ENCODE measurements around the gene EML4.
"Not testable (repeated sequence)": the region's sequence is repeated elsewhere in the genome, so short reads cannot be mapped to it uniquely, and the experiment has no call there.

The EML4 gene

GRCh38 chr2:42169100-42169873, at the start of gene EML4:
Gene EML4, plus strand, starts transcription at chr2:42169353. Its CDS starts 259 bp downstream, at chr2:42169612.
- ATAC-seq (replicated peaks) (peak; percentile 89 to 94), DNase-seq (peak; percentile 91)
- Mint-ChIP-seq H3K9me3 (no peaks in the 10 kb centered on the region), H3K36me3 (peaks cover 0 to 1% of the 10 kb centered on the region in 2 donors), H3K4me3 (no peak within 1 kb of the TSS), H3K4me1 (peaks cover 7 to 19% of the 10 kb centered on the region in 2 donors), H3K27ac (no peak within 1 kb of the TSS), H3K27me3 (no peaks in the 10 kb centered on the region)

GRCh38 chr2:42123426-42123825, 45.7 kb upstream of the EML4 start:
- Mint-ChIP-seq H3K9me3 (peaks cover 0 to 4% of the 10 kb centered on the region in 2 donors), H3K36me3 (peaks cover 0 to 1% of the 10 kb centered on the region in 2 donors), H3K4me1 (peaks cover 36 to 61% of the 10 kb centered on the region in 2 donors), H3K27me3 (no peaks in the 10 kb centered on the region), H3K27ac (no peak overlapping the region), H3K4me3 (no peak overlapping the region)
- ATAC-seq (replicated peaks), result no peak
- no peak for DNase-seq

- H3K9me3 Mint-ChIP-seq, result peaks cover 0 to 4% of the 10 kb centered on the region in 2 donors
- peaks cover 40 to 61% of the 10 kb centered on the region in 2 donors for H3K4me1 Mint-ChIP-seq
These were observed 45.0 kb upstream of the EML4 start for GRCh38 chr2:42124011-42124785.

GRCh38 chr2:42125841-42126594, 43.1 kb upstream of the EML4 start:
- Mint-ChIP-seq H3K36me3 (peaks cover 0 to 1% of the 10 kb centered on the region in 2 donors), H3K9me3 (peaks cover 0 to 4% of the 10 kb centered on the region in 2 donors), H3K27ac (peak overlapping the region; percentile 51), H3K27me3 (no peaks in the 10 kb centered on the region), H3K4me3 (no peak overlapping the region), H3K4me1 (peaks cover 50 to 76% of the 10 kb centered on the region in 2 donors)
- no peak for DNase-seq
- no peak for ATAC-seq (replicated peaks)

More at GRCh38 chr2:42124011-42124785, 45.0 kb upstream of the EML4 start:
- H3K36me3 Mint-ChIP-seq, result peaks cover 0 to 1% of the 10 kb centered on the region in 2 donors
- no peaks in the 10 kb centered on the region for H3K27me3 Mint-ChIP-seq
- peak overlapping the region; percentile 4 to 8 for H3K4me3 Mint-ChIP-seq
- ATAC-seq (replicated peaks) (peak; percentile 78 to 79), DNase-seq (no peak)
- H3K27ac Mint-ChIP-seq, result peak overlapping the region; percentile 3

GRCh38 chr2:42126873-42127272, 42.3 kb upstream of the EML4 start:
- H3K27me3 Mint-ChIP-seq; ATAC-seq (replicated peaks); H3K27ac Mint-ChIP-seq; H3K36me3 Mint-ChIP-seq; H3K9me3 Mint-ChIP-seq; H3K4me3 Mint-ChIP-seq; DNase-seq: not testable (repeated sequence)
- peaks cover 50 to 77% of the 10 kb centered on the region in 2 donors for H3K4me1 Mint-ChIP-seq

GRCh38 chr2:42127425-42128424, 41.4 kb upstream of the EML4 start:
- peak; percentile 62 to 70 for ATAC-seq (replicated peaks)
- H3K27me3 Mint-ChIP-seq, result no peaks in the 10 kb centered on the region
- H3K4me1 Mint-ChIP-seq, result peaks cover 55 to 85% of the 10 kb centered on the region in 2 donors
- H3K36me3 Mint-ChIP-seq, result no peaks in the 10 kb centered on the region
- peak overlapping the region; percentile 60 for H3K27ac Mint-ChIP-seq
- no peaks in the 10 kb centered on the region for H3K9me3 Mint-ChIP-seq
- H3K4me3 Mint-ChIP-seq, result peak overlapping the region; percentile 18 to 23
- no peak for DNase-seq

GRCh38 chr2:42128721-42129486, 40.2 kb upstream of the EML4 start:
- peak; percentile 9 to 10 for ATAC-seq (replicated peaks)
- no peaks in the 10 kb centered on the region for H3K36me3 Mint-ChIP-seq
- peaks cover 61 to 88% of the 10 kb centered on the region in 2 donors for H3K4me1 Mint-ChIP-seq
- peak overlapping the region; percentile 26 to 33 for H3K4me3 Mint-ChIP-seq
- no peaks in the 10 kb centered on the region for H3K27me3 Mint-ChIP-seq
- H3K9me3 Mint-ChIP-seq, result no peaks in the 10 kb centered on the region
- DNase-seq, result no peak
- peak overlapping the region; percentile 84 for H3K27ac Mint-ChIP-seq

GRCh38 chr2:42129487-42129852, 39.7 kb upstream of the EML4 start:
- Mint-ChIP-seq H3K4me3 (peak overlapping the region in 1 of 2 donors; percentile 5), H3K9me3 (no peaks in the 10 kb centered on the region), H3K36me3 (no peaks in the 10 kb centered on the region), H3K27ac (peak overlapping the region; percentile 84), H3K4me1 (peaks cover 59 to 83% of the 10 kb centered on the region in 2 donors), H3K27me3 (no peaks in the 10 kb centered on the region)
- ATAC-seq (replicated peaks) (no peak), DNase-seq (no peak)

- ATAC-seq (replicated peaks) (peak; percentile 15 to 25), DNase-seq (no peak)
- H3K36me3 Mint-ChIP-seq, result no peaks in the 10 kb centered on the region
- peaks cover 59 to 80% of the 10 kb centered on the region in 2 donors for H3K4me1 Mint-ChIP-seq
- H3K9me3 Mint-ChIP-seq, result no peaks in the 10 kb centered on the region
- peak overlapping the region; percentile 84 for H3K27ac Mint-ChIP-seq
- no peaks in the 10 kb centered on the region for H3K27me3 Mint-ChIP-seq
- no peak overlapping the region for H3K4me3 Mint-ChIP-seq
These were observed 39.2 kb upstream of the EML4 start for GRCh38 chr2:42129947-42130346.

- not testable (repeated sequence) for H3K4me3 Mint-ChIP-seq; H3K27ac Mint-ChIP-seq; H3K9me3 Mint-ChIP-seq; DNase-seq; ATAC-seq (replicated peaks); H3K27me3 Mint-ChIP-seq; H3K36me3 Mint-ChIP-seq
- H3K4me1 Mint-ChIP-seq, result peaks cover 61 to 82% of the 10 kb centered on the region in 2 donors
These were observed 38.3 kb upstream of the EML4 start for GRCh38 chr2:42130858-42131257.

- Mint-ChIP-seq H3K4me1 (peaks cover 56 to 82% of the 10 kb centered on the region in 2 donors), H3K36me3 (no peaks in the 10 kb centered on the region), H3K9me3 (no peaks in the 10 kb centered on the region), H3K27ac (peak overlapping the region; percentile 94), H3K4me3 (peak overlapping the region; percentile 76 to 79), H3K27me3 (no peaks in the 10 kb centered on the region)
- DNase-seq (no peak), ATAC-seq (replicated peaks) (no peak)
These were observed 36.8 kb upstream of the EML4 start for GRCh38 chr2:42132191-42132965.
